HT1080 (cell line): ENCODE results near the gene C2CD2L. TPM values are rescaled to one million over a fixed set of nuclear protein-coding genes. Genes with fewer than 3 reads are reported as not detected.
"Not testable (repeated sequence)": the region's sequence is repeated elsewhere in the genome, so short reads cannot be mapped to it uniquely, and the experiment has no call there.

Experiments used
- DNase-seq: peaks from one replicate; pipeline ENCODE4 v3.0.0-alpha.2; 2015; ENCODE audit warnings: low read depth
- total RNA-seq: library from RNA; depleted of rRNA; stranded (reverse); fragments of >200 nt; shearing (Covaris generic); gene quantifications from 2 replicates; pipeline ENCODE4 v1.2.3, GENCODE V29; 2014

C2CD2L gene
- total RNA-seq, 1 experiment from 2014 or later = 17.2 TPM

DNA sequence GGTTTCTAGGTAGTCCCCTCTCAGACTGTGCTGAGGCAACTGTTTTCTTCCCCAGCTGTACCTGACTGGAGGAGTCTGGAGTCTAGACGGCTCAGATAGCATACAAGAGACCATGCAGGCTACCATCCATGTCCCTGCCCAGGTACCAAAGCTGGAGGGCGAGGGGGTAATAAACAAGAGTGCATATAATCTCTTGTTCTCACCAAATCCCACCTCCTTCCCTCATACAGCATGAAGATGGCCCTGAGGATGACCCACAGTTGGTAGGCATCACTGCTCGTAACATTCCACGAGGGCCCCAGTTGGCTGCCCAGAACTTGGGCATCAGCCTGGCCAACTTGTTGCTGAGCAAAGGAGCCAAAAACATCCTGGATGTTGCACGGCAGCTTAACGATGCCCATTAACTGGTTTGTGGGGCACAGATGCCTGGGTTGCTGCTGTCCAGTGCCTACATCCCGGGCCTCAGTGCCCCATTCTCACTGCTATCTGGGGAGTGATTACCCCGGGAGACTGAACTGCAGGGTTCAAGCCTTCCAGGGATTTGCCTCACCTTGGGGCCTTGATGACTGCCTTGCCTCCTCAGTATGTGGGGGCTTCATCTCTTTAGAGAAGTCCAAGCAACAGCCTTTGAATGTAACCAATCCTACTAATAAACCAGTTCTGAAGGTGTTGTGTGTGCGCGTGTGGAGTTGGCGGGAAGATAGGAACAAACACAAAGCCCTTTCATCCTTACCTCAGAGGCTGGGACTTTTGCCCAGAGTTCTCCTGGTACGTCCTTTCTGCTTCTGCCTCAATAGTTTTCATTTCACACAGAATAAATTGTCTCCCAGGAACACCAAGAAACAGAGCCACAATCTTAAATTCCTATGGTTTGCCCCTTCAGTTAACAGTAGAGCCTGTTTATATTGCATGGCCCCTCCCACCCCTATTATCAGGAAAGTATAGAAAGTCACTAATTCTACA, 14.0 kb upstream of the C2CD2L start:
- no peak for DNase-seq

DNA sequence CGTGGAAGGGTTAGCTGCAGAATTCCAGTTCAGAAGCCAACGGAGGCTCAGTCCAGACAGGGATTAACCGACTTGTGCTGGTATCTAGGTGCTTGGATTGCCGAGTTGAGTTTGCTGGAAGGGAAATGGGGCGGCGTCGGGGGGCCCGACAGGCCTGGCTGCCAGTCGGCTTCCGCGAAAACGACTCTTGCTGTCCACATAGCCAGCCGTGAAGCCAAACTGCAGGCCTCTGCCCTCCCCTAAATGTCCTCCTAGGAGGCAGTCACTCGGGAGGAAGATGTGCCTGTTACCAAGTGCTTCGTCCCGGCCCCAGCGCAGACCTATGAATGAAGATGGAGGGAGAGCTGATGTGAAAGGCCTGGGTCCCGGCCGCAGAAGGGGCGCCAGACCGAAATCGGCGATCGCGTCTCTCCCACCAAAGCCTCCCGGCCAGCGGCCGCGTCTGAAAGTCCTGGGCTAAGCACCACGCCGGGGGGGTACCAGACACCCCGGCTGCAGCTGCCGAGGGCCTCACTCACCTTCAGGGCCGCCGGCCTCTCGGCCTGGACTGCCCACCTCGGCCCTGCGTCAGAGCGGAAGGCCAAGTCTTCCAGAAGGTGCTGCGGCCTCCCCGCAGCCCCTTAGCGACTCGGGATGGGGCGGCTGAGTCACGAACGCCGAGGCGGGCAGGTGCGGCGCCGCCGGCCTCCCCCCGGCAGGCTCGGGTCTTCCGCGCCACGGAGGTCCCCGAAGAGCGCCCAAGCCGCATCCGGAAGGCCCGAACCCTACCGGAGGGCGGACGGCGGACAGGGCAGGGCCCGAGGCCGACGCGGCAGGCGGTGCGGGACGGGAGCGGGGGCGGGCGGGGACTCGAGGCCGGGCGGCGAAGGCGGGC, 13.0 kb upstream of the C2CD2L start:
- peak; percentile 29 for DNase-seq

GRCh38 chr11:119094816-119095065, 12.4 kb upstream of the C2CD2L start:
- DNase-seq = no peak

DNA sequence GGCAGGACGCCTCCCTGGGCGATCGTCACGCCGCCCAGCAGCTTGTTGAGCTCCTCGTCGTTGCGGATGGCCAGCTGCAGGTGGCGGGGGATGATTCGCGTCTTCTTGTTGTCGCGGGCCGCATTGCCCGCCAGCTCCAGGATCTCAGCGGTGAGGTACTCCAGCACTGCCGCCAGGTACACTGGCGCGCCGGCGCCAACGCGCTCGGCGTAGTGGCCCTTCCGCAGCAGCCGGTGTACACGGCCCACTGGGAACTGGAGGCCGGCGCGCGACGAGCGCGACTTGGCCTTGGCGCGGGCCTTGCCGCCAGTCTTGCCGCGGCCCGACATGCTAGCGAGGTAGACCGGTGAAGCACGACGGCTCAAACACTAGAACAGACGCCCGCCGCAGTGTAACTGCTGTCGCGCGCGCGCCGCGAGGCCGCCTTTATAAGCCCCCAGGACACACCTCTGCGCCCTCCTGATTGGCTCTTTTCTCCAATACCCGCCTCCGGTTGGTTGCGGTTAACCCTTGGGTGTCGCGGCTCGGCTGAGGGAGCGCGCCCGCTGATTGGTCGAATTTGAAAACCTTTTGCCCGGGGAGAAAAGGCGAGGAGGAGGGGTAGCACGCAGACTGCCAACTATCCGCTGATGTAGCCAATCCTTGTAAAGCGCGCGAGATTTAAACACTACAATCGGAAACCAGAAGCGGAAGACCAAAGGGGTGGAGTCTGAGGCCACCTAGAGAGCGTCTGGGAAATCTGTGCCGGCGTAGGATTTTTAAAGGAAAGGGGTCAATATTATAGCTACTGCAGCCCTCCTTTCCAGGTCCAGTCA, 11.9 kb upstream of the C2CD2L start:
- peak; percentile 100 for DNase-seq

GRCh38 chr11:119099711-119100110, 7.4 kb upstream of the C2CD2L start:
- no peak for DNase-seq

DNA sequence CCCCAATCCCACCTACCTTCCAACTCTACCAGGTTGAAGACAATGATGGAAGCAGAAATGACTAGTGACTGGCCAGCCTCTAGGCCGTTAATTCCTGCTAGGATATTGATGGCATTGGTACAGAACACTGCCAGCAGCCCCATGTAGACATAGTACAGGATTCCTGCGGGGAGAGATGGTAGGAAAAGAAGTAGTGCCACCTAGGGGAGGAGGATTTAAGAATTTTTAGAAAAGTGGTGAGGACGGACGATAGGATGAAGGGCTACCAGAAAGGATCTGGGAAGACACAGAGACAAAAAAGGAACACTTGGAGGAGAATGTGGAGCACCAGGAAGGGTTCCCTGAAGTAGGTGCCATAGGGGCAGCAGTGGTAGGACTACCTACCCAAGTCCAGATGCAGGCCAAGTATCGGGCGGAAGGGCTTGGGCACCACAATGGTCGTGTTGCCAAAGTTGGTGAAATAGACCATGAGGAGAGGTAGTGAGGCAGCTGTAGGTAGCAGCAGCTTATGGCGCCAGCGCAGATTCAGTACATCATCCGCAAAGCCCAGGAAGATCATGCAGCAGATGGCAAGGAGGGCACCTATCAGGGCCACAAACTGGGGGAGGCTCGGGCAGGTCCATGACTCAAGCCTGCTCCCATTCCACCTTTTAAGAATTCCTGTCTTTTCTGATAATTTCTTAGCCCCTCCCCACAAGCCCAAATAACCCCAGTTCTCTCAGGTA, 6.7 kb upstream of the C2CD2L start:
- DNase-seq = peak; percentile 67

GRCh38 chr11:119100994-119101758, 6.0 kb upstream of the C2CD2L start:
- DNase-seq = no peak

DNA sequence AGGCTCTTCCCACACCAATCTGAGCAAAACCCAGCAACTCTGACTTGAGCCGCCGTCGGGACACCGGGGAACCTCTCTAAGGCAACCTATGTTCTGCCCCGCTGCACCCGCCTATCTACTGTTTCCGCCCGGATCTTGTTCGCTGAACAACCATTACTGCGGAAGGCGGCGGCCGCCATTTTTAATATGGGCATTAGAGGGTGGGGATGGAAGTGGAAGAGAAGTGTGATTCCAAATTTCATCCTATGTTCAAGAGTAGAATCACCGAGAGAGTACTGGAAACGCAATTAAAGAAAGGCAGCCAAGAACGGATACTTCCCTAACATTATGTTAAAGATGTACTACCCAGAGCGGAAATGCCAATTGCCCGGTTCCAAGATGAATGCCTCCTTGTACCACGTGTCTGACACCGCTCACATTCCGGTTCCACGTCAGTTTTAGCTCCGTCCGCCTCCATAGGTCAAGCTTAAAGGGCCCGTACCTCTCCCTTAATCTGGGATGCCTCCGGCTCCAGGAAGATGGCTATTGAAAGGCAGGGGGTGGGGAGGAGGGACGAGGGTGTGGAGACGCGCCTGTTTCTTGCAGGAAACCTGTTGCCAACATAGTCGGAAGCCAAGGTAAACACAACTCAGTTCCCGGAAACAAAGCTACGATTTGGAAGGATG, 5.3 kb upstream of the C2CD2L start, which contains the start of gene DPAGT1:
TSS of gene DPAGT1 (minus strand) at position 95 of the 665 bp plus-strand sequence. CDS start 198 bp downstream, outside the sequence.
- DNase-seq = peak; percentile 96

- not testable (repeated sequence) for DNase-seq
These were observed 3.9 kb upstream of the C2CD2L start for GRCh38 chr11:119103161-119103664.

DNA sequence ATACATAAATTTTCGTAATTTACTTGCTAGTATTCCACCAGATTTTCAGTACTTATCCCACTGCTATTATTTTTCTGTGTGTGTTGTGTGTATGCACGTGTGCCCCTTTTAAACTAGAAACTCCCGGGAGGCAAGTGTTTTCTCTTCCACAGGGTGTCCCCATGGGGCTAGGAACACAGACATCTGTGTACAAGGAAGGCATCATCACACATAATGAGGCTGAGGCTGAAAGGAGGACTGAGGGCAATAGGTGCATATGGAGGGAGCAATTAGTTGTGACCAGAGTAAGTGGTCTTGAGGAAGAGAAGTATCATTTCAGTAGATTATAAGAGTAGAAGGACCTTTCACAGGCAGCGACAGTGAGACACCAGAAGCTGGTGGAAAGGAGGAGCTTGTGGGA, 3.4 kb upstream of the C2CD2L start:
- peak; percentile 15 for DNase-seq

DNA sequence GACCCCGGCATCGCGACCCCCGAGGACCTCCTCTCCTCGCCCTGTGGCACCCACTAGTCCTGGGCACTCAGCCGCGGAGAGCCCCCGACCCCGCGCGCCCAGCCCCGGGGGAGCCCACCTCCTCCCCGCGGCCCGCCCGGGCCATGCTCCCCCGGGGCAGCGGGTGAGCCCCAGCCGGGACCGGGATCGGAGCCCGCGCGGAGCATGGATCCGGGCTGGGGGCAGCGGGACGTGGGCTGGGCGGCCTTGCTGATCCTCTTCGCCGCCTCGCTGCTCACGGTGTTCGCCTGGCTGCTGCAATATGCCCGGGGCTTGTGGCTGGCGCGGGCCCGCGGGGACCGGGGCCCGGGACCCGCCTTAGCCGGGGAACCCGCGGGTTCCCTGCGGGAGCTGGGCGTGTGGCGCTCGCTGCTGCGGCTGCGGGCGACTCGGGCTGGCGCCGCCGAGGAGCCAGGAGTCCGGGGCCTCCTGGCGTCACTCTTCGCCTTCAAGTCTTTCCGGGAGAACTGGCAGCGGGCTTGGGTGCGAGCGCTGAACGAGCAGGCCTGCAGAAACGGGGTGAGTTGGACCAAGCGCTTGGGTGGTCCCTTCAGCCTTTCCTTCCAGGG, 498 bp downstream of the C2CD2L start:
- DNase-seq = no peak

- peak; percentile 74 for DNase-seq
These were observed 1.2 kb downstream of the C2CD2L start for GRCh38 chr11:119108146-119108856.

DNA sequence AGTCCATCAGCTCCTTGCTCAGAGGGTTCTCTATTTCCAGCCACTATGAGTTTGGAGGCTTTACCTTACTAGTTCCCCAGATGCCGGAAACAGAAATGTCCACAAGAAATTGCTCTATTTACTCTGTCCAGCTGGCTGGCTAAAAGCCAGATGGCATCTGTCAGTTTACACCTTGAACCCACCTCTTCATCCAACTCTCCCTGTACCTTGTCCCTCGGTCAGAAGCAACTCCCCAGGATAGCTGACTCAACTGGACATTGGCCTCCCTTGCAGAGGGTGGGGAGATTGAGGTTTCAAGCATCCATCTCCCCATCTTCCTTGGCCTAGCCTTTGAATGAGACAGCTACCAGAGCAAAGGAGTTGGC, 1.7 kb downstream of the C2CD2L start:
- no peak for DNase-seq

DNA sequence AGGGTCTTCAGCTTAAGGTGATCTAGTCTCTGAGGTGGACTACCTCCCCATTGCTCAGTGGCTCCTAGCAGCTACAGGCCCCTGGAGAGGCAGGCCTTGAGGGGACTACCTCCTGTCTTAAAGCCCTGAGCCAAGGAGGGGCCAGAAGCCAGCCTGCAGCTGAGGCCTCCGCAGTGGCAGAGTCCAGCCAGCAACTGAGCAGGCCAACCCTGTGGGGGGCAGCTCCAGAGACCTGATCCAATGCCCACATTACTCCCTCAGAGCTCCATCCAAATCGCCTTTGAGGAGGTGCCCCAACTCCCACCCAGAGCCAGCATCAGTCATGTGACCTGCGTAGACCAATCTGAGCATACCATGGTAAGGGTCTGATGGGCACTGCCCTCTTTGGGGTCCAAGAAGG, 2.7 kb downstream of the C2CD2L start:
- DNase-seq = no peak

DNA sequence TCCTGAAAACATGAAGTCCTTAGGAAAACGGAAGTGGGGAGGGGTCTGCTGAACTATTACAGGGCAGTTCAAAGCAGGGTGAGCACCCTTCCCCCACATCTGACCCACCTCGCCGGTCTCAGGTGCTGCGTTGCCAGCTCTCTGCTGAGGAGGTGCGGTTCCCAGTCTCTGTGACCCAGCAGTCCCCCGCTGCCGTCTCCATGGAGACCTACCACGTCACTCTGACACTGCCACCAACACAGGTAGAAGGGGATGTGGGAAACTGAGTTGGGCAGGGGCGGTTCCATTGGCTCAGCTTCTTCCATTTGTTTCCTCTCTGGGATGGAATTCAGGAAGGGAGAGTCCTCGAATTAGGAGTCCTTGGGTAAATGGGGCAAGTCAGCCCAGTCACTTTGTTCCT, 3.3 kb downstream of the C2CD2L start:
- DNase-seq = no peak

DNA sequence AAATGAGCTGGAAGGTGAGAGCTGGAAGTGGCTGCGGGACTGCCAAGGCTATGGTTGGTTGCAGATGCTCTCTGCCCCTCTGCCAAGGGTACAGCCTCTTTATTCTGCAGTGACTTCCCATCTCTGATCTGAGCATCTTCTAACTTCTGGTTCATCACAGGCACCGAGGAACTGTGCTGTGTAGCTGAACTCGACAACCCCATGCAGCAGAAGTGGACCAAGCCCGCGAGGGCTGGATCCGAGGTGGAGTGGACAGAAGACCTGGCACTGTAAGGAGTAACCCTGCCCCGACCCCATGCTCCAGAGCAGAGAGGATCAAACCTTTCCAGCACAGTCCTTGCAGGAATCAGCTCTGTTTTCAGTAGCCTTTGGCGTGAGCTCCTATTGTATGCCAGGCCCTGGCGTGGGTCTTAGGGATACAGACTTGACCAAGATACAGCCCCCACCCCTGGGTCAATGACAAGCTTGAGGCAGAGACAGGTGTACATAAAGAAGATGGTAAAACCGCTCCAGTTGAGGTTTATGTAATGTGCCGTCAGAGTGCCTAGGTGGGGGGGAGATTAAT, 4.3 kb downstream of the C2CD2L start:
- DNase-seq = no peak

DNA sequence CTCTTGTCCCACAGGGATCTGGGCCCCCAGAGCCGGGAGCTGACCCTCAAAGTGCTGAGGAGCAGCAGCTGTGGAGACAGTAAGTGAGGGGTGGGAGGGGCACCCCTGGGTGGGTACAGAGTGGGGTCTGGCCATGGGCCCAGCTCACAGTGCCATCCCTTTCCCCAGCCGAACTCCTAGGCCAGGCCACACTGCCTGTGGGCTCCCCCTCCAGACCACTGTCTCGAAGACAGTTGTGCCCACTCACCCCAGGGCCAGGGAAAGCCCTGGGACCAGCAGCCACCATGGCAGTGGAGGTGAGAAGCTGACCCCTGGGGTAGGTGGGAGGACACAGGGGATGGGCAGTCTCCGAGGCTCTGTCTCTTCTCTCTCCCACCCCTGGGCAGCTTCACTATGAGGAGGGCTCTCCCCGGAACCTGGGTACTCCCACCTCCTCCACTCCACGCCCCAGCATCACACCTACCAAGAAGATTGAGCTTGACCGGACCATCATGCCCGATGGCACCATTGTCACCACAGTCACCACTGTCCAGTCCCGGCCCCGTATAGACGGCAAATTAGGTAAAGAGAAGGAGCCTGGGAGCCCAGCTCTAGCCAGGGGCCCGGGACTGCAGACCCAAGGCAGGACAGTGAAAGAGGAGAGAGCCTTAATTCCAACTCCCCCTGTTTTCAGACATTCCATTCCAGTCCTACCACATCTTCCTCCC, 5.3 kb downstream of the C2CD2L start:
- DNase-seq = no peak
